ENCODE measurements around the gene ZNF614.
"Not testable (repeated sequence)": the region's sequence is repeated elsewhere in the genome, so short reads cannot be mapped to it uniquely, and the experiment has no call there.

Gene ZNF614

DNA sequence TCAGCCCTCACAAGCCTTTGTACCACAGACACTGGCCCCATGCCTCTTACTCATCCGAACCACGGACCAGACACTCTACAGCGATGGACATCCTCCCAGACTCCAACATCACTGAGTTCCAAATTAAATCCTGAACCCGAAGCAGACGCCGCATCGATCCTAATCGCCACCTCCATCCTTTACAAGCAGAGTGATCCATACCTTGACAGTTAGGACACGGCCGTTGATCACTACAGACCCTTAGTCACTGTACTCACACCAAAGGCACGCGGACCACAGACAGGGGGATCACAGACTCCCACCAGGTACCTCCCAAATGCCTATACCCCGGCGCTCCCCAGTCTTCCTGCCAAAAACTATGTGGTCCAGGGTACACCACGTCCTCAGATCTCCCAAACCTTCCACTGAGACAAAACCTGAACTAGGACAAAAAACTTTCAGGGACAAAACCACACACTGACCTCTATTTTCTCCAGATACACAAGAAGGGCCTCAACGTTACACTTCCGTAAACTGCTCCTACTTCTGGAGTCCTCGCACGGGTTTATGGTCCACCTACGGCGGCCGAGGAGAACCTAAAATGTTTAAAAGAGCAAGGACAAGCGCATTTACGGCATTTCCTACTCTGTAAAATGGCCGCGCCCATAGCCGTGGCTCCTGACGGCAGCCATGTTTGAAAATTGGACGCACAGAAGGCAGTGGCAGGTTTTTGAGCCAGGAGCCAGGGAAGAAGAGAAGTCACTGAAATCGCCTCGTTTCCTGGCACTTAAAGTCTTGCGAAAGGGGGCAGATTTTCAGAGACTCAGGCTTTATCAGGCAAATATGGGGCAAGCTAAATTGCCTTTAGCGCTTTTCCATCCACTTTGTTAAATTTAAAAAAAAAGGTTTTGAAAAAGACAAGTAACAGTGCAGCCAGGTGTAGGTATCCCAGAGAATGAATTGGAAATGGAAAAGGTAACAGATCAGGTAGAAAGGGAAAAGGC lies 41.6 kb downstream of the ZNF614 start, which contains the start of gene ZNF350:
Gene ZNF350, minus strand, starts transcription at position 532 of the 983 bp plus-strand sequence. CDS start 12,480 bp downstream, outside the sequence.
- DNase-seq (ENCODE audit: low spot score), result peak; percentile 92

DNA sequence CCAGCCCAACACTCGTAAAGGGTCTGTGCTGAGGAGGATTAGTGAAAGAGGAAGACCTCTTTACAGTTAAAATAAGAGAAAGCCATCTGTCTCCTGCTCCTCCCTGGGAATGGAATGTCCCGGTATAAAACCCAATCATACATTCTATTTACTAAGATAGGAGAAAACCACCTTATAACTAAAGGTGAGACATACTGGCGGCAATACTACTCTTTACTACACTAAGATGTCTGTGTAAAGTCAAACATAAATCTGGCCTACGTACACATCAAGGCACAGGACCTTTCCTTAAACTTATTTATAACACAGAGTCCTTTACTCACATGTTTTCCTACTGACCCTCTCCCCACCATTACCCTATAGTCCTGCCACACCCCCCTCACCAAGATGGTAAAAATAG lies 44.8 kb downstream of the ZNF614 start:
- DNase-seq (ENCODE audit: low spot score), result no peak

DNA sequence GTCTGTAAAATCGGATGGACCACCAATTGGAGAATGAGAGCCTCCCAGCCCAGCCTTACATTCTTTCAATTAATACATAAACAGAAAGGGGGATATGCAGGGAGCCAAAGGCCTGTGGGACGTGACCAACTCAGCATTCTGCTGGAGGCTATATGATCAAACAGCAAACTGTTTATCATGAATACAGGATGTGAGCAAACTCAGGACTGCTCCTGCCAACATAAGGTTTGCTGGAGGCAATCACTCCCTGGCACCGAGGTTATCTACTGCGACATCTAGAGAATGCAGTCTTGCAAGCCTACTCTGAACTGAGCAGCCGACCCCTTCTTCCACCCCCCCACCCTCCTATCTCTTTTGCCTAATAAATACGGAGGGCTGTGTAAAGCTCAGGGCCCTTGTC lies 47.3 kb downstream of the ZNF614 start:
- not testable (repeated sequence) for DNase-seq (ENCODE audit: low spot score)

DNA sequence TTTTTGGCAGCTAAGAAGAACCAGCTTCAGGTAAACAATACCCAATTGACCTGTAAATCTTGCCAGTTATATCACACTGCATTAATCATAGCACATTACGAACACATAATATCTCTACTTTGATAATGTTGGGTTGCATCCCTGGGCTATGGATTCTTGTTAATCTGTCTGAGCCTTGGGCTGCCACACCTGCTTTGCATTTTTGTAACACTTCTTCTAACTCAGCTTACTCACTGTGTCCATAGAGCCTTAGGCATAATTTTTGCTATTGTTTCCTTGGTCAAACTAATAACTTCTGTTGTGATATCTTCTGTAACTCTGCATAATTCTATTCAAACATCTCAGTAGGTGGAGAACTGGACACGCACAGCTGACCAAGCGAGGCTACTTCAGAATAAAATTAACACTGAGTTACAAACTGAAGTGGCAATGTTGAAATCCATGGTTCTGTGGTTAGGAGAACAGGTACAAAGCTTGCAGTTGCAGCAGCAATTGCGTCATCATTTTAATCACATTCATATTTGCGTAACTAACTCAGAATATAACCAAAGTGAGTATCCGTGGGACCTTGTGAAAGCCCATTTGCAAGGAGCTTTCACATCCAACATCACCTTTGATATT lies 48.0 kb downstream of the ZNF614 start:
- no peak for DNase-seq (ENCODE audit: low spot score)

DNA sequence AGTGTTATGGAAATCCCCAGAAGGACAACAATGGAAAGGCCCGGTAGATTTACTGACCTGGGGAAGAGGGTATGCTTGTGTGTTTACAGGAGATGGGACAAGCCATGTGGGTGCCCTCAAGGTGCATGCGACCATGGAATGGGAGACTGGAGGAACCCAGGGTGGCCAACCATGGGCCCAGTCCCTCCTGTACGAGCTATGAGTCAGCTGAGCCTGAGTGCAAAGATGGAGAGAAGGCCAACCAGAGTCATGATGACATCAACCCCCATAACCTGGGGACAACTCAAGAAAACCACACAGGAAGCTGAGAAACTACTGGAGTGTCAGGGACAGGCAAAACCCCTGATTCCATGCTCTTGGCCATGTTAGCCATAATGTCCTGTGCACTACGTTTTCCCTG lies 49.3 kb downstream of the ZNF614 start:
- DNase-seq (ENCODE audit: low spot score), result no peak

DNA sequence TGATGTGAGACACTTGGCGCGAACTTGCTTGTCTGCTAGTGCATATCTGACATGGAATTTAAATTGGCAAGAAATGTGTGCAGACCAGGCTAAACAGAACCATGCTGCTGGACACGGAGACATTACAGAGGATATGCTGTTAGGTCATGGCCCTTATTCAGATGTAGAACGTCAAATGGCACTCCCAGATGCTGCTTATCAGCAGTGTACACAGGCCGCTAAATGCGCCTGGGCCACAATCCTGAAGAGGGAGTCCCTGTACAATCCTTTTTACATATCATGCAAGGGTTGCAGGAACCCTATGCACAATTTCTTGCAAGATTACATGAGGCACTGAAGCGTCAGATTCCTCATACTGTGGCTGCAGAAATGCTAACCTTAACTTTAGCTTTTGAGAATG lies 50.8 kb downstream of the ZNF614 start:
- DNase-seq (ENCODE audit: low spot score), result no peak

DNA sequence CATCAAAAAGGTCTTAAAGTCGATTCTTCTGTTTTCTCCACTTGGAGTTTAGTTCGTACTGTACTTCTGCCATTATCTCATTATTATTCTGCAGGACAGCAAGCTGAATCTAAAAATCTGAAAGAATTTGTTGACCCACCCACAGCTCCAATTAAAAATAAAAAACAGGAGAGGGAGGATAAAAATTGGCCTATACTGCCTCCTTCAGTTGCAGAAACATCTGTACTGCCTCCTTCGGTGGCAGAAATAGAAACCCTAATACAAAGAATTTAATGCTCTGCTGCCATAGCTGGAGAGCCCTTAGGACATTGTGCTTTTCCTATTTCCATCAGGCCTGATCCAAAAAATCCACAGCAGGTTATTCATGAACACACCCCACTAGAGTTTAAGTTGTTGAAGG lies 51.3 kb downstream of the ZNF614 start:
- DNase-seq (ENCODE audit: low spot score), result no peak

DNA sequence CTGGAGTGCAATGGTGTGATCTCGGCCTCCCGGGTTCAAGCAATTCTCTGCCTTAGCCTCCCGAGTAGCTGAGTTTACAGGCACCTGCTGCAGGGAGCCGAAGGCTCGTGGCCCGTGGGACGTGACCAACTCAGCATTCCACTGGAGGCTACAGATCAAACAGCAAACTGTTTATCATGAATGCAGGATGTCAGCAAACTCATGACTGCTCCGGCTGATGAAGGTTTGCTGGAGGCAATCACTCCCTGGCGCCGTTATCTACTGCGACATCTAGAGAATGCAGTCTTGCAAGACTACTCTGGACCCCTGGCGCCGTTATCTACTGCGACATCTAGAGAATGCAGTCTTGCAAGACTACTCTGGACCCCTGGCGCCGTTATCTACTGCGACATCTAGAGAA lies 52.4 kb downstream of the ZNF614 start:
- DNase-seq (ENCODE audit: low spot score), result not testable (repeated sequence)

DNA sequence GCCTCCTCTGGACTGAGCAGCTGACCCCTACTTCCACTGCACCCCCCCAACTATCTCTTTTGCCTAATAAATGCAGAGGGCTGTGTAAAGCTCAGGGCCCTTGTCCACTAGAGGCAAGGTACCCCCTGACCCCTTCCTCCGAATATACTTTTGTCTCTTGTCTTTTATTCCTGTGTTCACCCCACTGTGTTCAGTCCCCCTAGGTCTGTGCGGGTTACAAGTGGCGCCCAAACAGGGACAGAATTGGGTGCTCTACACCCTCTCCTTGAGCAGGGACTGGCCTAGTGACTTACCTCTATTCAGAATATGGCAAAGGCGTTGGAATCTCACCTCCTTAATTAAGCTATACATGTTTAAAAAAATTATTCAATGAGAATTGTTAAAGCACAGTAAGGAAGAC lies 56.6 kb downstream of the ZNF614 start:
- no peak for DNase-seq (ENCODE audit: low spot score)

DNA sequence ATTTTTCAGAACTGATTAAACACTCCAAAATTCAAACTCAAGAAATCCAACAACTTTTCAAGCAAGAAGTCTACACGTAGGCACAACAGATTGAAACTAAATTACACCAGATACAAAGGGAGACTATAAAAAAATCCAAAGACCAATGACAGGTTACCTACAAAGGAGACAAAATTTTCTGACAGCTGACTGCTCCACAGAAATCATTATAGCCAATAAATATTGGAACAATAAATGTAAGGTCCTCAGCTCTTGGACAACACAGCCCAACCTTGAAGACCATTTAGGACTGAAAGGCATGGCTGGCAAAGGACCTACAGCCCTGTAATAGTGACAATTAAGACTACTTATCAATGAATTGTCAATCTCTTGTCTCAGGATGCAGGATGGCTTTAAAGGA lies 57.5 kb downstream of the ZNF614 start:
- DNase-seq (ENCODE audit: low spot score), result no peak

DNA sequence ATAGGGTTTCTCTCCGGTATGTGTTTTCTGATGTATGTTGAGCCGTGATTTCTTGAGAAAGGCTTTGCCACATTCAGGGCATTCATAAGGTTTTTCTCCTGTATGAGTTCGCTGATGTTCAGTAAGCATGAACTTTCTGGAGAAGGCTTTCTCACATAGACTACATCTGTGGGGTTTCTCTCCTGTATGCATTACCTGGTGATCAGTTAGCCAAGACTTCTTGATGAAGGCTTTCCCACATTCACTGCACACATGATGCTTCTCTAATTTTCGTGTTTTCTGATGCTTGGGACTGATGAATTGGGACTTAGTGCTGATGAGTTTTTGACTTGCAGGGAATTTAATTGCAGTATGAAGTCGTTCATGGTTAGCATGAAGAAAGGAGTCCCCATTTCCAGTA lies 62.6 kb downstream of the ZNF614 start:
- DNase-seq (ENCODE audit: low spot score), result no peak

Measured in AG08395 (cell line).